ENCODE measurements around the gene TUBB2A. TPM values are rescaled to one million over a fixed set of nuclear protein-coding genes. Genes with fewer than 3 reads are reported as not detected.
A peak's percentile ranks its signal among the peaks of the same experiment; 100 is the strongest.

The TUBB2A gene
- total and polyA plus RNA-seq, 2 of the 4 experiments (the other 2 are of a cell fraction): 164 to 264 TPM

DNA sequence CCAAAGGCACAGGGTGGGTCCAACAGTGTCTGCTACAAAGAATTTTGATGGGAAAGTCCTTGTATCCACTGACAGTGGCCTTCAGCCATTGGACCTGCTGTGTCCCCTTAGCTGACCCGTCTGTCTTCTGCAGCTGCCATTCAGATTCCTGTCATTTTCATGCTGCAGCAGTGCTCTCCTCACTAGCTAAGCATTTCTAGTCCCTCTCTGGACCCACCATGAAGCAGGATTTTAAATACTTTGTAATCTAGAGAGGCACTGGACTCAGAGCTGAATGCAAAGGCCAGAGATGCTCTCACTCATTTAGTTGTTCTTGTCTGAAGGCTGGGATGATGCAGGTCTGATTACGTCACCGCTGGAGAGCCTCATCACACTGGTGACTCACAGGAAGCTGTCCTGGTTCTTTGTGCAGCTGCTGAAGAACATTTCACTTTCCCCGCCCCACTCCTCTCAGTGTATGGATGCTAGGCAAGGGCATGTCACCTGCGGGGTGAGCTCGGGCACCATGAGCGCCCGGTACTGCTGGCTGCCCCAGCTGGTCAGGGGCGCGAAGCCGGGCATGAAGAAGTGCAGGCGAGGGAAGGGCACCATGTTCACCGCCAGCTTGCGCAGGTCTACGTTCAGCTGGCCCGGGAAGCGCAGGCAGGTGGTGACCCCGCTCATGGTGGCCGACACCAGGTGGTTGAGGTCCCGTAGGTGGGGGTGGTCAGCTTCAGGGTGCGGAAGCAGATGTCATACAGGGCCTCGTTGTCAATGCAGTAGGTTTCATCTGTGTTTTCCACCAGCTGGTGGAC lies 19.4 kb upstream of the TUBB2A start:
- BruUV-seq (replicated peaks): no TSS peak
- POLR2A ChIA-PET (ENCODE audit: unreplicated experiment): no interaction called here
- H4K8ac ChIP-seq (ENCODE audit: low read depth in 2 of 2, low read length in 2 of 2): no peak overlapping the region
- H3K79me1 ChIP-seq (ENCODE audit: low read depth in 1 of 2, low read length in 2 of 2): no peaks in the 10 kb centered on the region
- no peaks in the 10 kb centered on the region for H4K20me1 ChIP-seq (ENCODE audit: insufficient read depth, low read length)
- H2AK5ac ChIP-seq (ENCODE audit: low read depth, low read length): 0 out of 2 replicates have a peak overlapping the region, but pooled peaks have one; percentile 18
- no peak overlapping the region for H3K18ac ChIP-seq (ENCODE audit: low read depth, low read length)
- H3K4ac ChIP-seq (ENCODE audit: low read depth, low read length): no peak overlapping the region
- no peak overlapping the region for H3K4me2 ChIP-seq (ENCODE audit: low read depth, low read length)
- dilution Hi-C loops (cut with HindIII; ENCODE audit: low sequenced_read_pairs, unreplicated experiment): no loop called here
- peaks cover 3% of the 10 kb centered on the region; the same call in 1 of the 2 replicates for H3K27me3 ChIP-seq (ENCODE audit: control insufficient read depth, insufficient read depth, low read length)
- no peaks in the 10 kb centered on the region for H3K9me3 ChIP-seq (ENCODE audit: control insufficient read depth, insufficient read depth, low read length)
- 91% methylated on average over 7 of the region's 22 CpGs; no CpG with 5 or more reads in 1 of the 2 experiments for WGBS, 2 experiments (ENCODE audit: extremely low coverage in 2 of 2, insufficient read length in 1 of 2)
- H4K91ac ChIP-seq (ENCODE audit: insufficient read depth, low read depth, low read length): no peak overlapping the region
- no peak overlapping the region for H3K23ac ChIP-seq (ENCODE audit: low read depth, low read length)
- in situ Hi-C loops (cut with MboI; ENCODE audit: low sequenced_read_pairs): no loop called here
- H3K36me3 ChIP-seq (ENCODE audit: control insufficient read depth, insufficient read depth, low read length): no peaks in the 10 kb centered on the region
- H2AK9ac ChIP-seq (replicated peaks; ENCODE audit: low read depth, low read length, poor library complexity): peak overlapping the region; percentile 15
- no peak overlapping the region for H2BK120ac ChIP-seq (ENCODE audit: low read depth, low read length)
- CTCF ChIA-PET: interaction anchor here (0.6 kb wide), 2 partner anchors 37 to 53 kb away, joined by 3 read pairs; no protein-coding TSS in a partner anchor
- peak overlapping the region; percentile 14; the same call in 1 of the 2 replicates for H3K14ac ChIP-seq (replicated peaks; ENCODE audit: low read depth, low read length)
- H3K4me3 ChIP-seq (ENCODE audit: insufficient read depth, low read depth, low read length): no peak overlapping the region
- no peak overlapping the region; the same call in 2 of the 3 replicates for H2BK15ac ChIP-seq (ENCODE audit: low read depth, low read length)
- H3K9me1 ChIP-seq (ENCODE audit: insufficient read depth, low read length): 0 out of 2 replicates have a peak, but pooled peaks cover 3% of the 10 kb centered on the region
- H3K27ac ChIP-seq (ENCODE audit: insufficient read depth, low read length): no peak overlapping the region
- H2BK20ac ChIP-seq (ENCODE audit: low read depth, low read length): 0 out of 2 replicates have a peak overlapping the region, but pooled peaks have one; percentile 3
- no peak overlapping the region for H3K9ac ChIP-seq (ENCODE audit: low read depth, low read length)
- DNase-seq (peak; percentile 98), ATAC-seq (ENCODE audit: low read depth) (peak; percentile 97)
- peak overlapping the region; percentile 73 for H2AFZ ChIP-seq (replicated peaks; ENCODE audit: low read length, poor library complexity)
- no peaks in the 10 kb centered on the region for H3K4me1 ChIP-seq (ENCODE audit: control insufficient read depth, insufficient read depth, low read length)
- intact Hi-C loops (cut with micrococcal nuclease): no loop called here
- H4K5ac ChIP-seq (ENCODE audit: low read depth, low read length): no peak overlapping the region
- TF ChIP-seq FOS (IDR thresholded peaks at IDR 0.05; ENCODE audit: low read depth, low read length) (peak; percentile 94), BHLHE40 (IDR thresholded peaks at IDR 0.05; ENCODE audit: low read depth, low read length) (0 out of 2 replicates have a peak, but pooled peaks have one; percentile 17), MXI1 (IDR thresholded peaks at IDR 0.05; ENCODE audit: borderline replicate concordance, low read depth, low read length) (no peak), CEBPB (IDR thresholded peaks at IDR 0.05; ENCODE audit: low read depth, low read length) (peak; percentile 94), RFX5 (IDR thresholded peaks at IDR 0.05; ENCODE audit: low read depth, low read length) (no peak)
- TF ChIP-seq, protein P1, sequence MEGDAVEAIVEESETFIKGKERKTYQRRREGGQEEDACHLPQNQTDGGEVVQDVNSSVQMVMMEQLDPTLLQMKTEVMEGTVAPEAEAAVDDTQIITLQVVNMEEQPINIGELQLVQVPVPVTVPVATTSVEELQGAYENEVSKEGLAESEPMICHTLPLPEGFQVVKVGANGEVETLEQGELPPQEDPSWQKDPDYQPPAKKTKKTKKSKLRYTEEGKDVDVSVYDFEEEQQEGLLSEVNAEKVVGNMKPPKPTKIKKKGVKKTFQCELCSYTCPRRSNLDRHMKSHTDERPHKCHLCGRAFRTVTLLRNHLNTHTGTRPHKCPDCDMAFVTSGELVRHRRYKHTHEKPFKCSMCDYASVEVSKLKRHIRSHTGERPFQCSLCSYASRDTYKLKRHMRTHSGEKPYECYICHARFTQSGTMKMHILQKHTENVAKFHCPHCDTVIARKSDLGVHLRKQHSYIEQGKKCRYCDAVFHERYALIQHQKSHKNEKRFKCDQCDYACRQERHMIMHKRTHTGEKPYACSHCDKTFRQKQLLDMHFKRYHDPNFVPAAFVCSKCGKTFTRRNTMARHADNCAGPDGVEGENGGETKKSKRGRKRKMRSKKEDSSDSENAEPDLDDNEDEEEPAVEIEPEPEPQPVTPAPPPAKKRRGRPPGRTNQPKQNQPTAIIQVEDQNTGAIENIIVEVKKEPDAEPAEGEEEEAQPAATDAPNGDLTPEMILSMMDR (conservative IDR thresholded peaks at IDR 0.05; ENCODE audit: low read depth, low read length): no peak
- no peak overlapping the region for H2BK5ac ChIP-seq (ENCODE audit: low read depth, low read length, poor library complexity, severe bottlenecking)
- H3K56ac ChIP-seq (ENCODE audit: extremely low read depth, insufficient read depth, low read length): no peak overlapping the region

All from IMR-90 (cell line).